Hippocampal formation (tissue), 2 donors: Measurements from ENCODE around the gene NID2.

ENCODE experiments used
- DNase-seq, 2 donors: peaks; one replicate each; lab custom pipeline; 2025; lab: John Stamatoyannopoulos, UW

NID2 gene

GRCh38 chr14:52026901-52027300 is 42.0 kb downstream of the NID2 start:
- DNase-seq: peak; percentile 25 to 57

- DNase-seq: peak in 1 of 2 donors; percentile 19
These were observed 42.7 kb downstream of the NID2 start for GRCh38 chr14:52026017-52026660.

GRCh38 chr14:52025310-52025709 is 43.5 kb downstream of the NID2 start:
- DNase-seq: no peak

- no peak for DNase-seq
These were observed 45.3 kb downstream of the NID2 start for GRCh38 chr14:52023518-52023917.

- no peak for DNase-seq
These were observed 46.8 kb downstream of the NID2 start for GRCh38 chr14:52021957-52022600.

- DNase-seq: no peak
These were observed 47.8 kb downstream of the NID2 start for GRCh38 chr14:52020866-52021717.

- DNase-seq: no peak
These were observed 48.6 kb downstream of the NID2 start for GRCh38 chr14:52020161-52020714.

GRCh38 chr14:52018970-52019369 is 49.9 kb downstream of the NID2 start:
- DNase-seq: no peak

GRCh38 chr14:52018252-52018651 is 50.6 kb downstream of the NID2 start:
- no peak for DNase-seq

GRCh38 chr14:52015411-52016030 is 53.3 kb downstream of the NID2 start:
- peak; percentile 50 to 71 for DNase-seq

GRCh38 chr14:52014601-52015267 is 54.1 kb downstream of the NID2 start:
- peak; percentile 65 to 80 for DNase-seq

- peak in 1 of 2 donors; percentile 17 for DNase-seq
These were observed 54.8 kb downstream of the NID2 start for GRCh38 chr14:52013984-52014600.

- DNase-seq: no peak
These were observed 56.2 kb downstream of the NID2 start for GRCh38 chr14:52012635-52013034.

- peak; percentile 18 to 48 for DNase-seq
These were observed 57.3 kb downstream of the NID2 start for GRCh38 chr14:52011523-52011922.

GRCh38 chr14:52010173-52010693 is 58.6 kb downstream of the NID2 start:
- no peak for DNase-seq

GRCh38 chr14:52008136-52008535 is 60.7 kb downstream of the NID2 start:
- no peak for DNase-seq

GRCh38 chr14:52007637-52008036 is 61.2 kb downstream of the NID2 start:
- DNase-seq: no peak

- no peak for DNase-seq
These were observed 61.6 kb downstream of the NID2 start for GRCh38 chr14:52007211-52007610.

GRCh38 chr14:52006361-52006760 is 62.5 kb downstream of the NID2 start:
- no peak for DNase-seq

GRCh38 chr14:52005625-52006024 is 63.2 kb downstream of the NID2 start:
- DNase-seq: no peak

GRCh38 chr14:52003324-52003723 is 65.5 kb downstream of the NID2 start:
- DNase-seq: no peak
